HG03354 (cell line): ENCODE measurements around the gene RET.

Experiments
- ATAC-seq: cut with Tn5 transposase; IDR thresholded peaks from one replicate; pipeline ENCODE4 v1.9.1; 2021; ENCODE audit warnings: mild to moderate bottlenecking; ENCODE audit not compliant: unreplicated experiment, poor library complexity, severe bottlenecking

RET gene

DNA sequence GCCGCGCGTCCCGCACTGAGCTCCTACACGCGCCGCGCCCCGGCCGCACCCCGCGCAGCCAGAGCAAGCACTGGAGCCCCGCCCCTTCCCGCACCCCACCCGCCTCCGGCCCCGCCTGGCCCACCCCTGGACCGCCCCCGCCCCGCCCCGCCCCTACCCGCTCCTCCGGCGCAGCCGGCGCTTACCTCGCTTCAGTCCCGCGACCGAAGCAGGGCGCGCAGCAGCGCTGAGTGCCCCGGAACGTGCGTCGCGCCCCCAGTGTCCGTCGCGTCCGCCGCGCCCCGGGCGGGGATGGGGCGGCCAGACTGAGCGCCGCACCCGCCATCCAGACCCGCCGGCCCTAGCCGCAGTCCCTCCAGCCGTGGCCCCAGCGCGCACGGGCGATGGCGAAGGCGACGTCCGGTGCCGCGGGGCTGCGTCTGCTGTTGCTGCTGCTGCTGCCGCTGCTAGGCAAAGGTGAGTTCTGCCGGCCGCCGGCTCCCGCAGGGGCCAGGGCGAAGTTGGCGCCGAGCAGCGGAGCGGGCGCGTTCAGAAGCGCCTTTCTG, at the start of gene RET:
Gene RET (plus strand): TSS at position 194 of the 545 bp plus-strand sequence. CDS start 190 bp downstream, at position 384.
- no peak for ATAC-seq

DNA sequence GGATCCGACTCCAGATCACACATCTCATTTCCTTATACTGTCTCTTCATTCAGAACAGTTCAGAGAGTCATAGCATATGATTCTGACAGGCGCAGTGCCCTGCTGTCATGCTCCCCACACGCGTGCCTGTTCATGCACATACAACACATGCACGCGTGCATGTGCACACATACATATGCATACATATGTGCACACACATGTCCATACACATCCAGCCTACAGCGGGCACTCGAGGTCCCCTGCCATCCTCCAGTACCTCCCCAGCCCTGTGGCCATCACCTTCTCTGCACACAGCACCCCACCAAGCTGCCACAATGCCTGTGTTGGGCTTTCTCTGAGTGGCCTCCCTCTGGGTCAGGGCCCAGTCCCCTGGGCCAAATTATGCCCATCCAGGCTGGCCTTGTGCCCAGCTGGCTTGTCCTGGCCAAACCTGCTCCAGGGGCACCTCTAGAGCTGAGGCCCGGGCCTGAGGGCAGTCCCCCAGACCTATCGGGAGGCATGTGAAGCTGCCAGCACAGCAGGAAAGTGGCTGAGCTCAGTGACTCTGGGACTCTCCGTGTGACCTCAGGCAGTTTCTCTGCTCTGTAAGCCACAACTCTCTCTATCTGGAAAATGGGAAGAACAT, 49.4 kb upstream of the RET start:
- ATAC-seq: no peak

DNA sequence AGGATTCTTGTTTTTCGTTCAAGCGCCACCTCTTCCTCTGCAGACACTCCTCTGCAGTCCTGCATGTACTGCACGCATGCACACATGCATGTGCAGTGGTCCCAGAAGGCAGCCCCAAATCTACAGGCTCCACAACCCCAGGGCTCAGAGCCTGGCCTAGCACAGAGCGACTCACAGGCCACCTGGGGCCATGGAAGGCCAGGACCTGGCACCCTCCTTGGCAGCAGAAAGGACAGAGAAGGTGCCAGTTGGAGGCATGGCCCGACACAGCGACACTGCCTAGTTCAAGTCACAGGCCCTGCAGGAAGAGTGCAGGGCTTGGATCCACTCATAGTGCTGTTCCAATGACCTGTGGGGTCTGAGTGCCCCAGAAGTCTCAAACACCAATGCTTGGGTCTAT, 48.7 kb upstream of the RET start:
- no peak for ATAC-seq

DNA sequence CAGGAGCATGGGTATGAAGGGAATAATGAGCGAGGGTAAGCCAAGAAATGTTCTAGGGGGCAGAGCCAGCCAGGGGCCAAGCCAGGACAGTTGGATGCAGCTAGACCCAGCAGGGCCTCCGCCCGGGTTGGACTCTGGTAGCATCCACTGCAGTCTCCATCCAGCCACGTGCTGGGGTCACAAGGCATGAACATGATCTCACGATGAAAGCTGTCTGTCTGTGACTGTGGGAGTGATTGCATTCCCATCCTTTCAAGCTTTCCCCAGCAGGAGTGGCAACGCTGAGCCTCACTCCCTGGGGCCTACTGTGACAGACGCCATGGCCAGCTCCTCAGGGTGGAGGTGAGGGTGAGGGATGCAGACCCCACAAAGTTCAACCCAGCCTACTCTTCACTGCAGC, 47.8 kb upstream of the RET start:
- no peak for ATAC-seq

DNA sequence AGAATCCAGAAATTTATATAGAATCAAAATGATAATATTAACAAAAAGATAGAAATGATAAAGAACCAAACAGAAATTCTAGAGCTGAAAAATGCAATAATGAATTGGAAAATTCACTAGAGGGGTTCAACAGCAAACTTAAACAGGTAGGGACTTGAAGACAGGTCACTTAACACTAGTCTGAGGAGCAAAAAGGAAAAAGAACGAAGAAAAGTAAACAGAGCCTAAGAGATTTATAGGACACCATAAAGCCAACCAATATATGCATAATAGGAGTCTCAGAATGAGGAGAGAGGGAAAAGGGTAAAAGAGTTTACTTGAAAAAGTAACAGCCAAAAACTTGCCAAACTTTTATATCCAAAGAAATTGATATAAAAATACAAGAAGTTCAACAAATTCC, 44.3 kb upstream of the RET start:
- no peak for ATAC-seq

DNA sequence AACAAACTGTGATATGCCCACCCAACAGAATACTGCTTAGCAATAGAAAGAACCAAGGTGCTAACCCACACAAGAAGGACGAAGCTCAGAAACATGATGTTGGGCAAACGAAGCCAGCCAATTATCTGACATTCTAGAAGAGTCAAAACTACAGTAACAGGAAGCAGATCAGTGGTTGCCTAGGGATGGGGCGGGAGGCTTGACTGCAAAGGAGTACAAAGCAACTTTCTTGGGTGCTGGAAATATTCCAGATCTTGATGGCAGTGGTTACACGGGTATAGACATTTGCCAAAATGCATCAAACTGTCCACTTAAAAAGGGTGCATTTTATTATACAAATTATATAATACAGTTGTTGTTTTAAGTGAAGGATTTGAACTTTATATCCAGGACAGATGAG, 41.1 kb upstream of the RET start:
- no peak for ATAC-seq

- no peak for ATAC-seq
Observed at GRCh38 chr10:43036481-43037428, 40.1 kb upstream of the RET start.

GRCh38 chr10:43037440-43037839, 39.4 kb upstream of the RET start:
- no peak for ATAC-seq

DNA sequence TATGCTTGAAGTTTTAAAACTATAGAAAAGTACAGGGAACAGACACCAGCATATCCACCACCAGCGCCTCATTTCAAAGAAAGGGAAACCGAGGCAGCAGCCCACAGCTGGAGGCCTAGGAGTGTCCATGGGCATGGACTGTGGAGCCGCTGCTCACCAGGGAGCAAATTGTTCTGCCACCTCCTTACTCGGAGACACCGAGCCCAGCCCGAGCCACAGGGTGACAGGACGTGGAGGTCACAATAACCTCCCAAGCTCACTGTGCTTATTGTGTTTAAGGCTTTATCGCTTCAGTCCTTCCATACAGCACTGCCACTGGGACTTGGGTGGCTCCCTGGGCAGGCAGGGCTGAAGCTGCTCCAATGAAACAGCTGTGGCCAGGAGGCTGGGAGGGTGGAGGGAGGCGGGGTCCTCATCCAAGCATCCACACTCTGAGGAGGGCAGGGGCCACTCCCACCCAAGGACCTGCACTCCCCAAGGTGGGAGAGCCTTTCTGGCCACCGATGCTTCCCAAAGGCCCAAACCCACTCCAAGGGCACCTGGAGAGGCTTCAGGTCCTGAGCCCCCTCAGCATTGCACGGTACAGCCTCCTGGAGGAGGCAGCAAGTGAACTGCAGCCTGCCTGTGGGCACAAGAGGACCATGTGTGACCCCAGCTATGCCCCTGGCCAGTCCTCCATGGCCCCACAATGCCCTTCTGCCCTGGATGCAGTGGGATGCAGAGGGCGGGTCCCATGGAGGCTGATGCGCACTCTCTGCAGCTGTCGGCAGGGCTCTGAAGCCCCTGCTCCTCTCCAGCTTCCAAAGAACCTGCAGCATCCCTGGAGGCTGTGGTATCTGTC, 38.7 kb upstream of the RET start:
- no peak for ATAC-seq

- no peak for ATAC-seq
Observed at GRCh38 chr10:43038783-43039623, 37.9 kb upstream of the RET start.

GRCh38 chr10:43039624-43040481, 37.0 kb upstream of the RET start:
- no peak for ATAC-seq

GRCh38 chr10:43040482-43041256, 36.2 kb upstream of the RET start:
- no peak for ATAC-seq

GRCh38 chr10:43041422-43042342, 35.2 kb upstream of the RET start:
- no peak for ATAC-seq

GRCh38 chr10:43042503-43043341, 34.1 kb upstream of the RET start:
- ATAC-seq: no peak

GRCh38 chr10:43043342-43043772, 33.5 kb upstream of the RET start:
- no peak for ATAC-seq
